OCI-LY7 (cell line): ENCODE measurements around the gene CD81. TPM values are rescaled to one million over a fixed set of nuclear protein-coding genes. Genes with fewer than 3 reads are reported as not detected.

Source experiments
- BruUV-seq: library from RNA; stranded (reverse); fragments of 400-500 nt; replicated peaks from 2 replicates; lab custom pipeline; 2021; lab: Mats Ljungman, UMichigan
- CTCF ChIA-PET: fragments of 300-600 bp; sonication (Branson Sonifier 250); formaldehyde crosslinking; loops from one replicate; lab custom pipeline; 2022; ENCODE audit warnings: antibody characterized with exemption; ENCODE audit not compliant: unreplicated experiment; lab: Charles Lee
- POLR2A ChIA-PET: fragments of 300-600 bp; sonication (Branson Sonifier 250); formaldehyde crosslinking; loops from one replicate; lab custom pipeline; 2022; ENCODE audit warnings: antibody characterized with exemption; lab: Charles Lee
- DNase-seq: peaks from one replicate; pipeline ENCODE4 v3.0.0-alpha.2; 2015; ENCODE audit warnings: low spot score
- H2AFZ ChIP-seq: fragments of 200-600 bp; sonication (generic), shearing (Covaris generic); 2 replicates; pipeline ENCODE4 v1.6.1; 2014; ENCODE audit warnings: mild to moderate bottlenecking, antibody characterized with exemption, low read length, moderate library complexity
- H3K27ac ChIP-seq: fragments of 200-600 bp; sonication (generic); 2 replicates; pipeline ENCODE4 v1.5.1; 2014; ENCODE audit warnings: mixed run types, low read depth, mild to moderate bottlenecking, moderate library complexity, low read length, inconsistent platforms; ENCODE audit not compliant: poor library complexity, severe bottlenecking
- H3K36me3 ChIP-seq: fragments of 200-600 bp; sonication (generic); 2 replicates; pipeline ENCODE4 v1.6.1; 2014; ENCODE audit warnings: mild to moderate bottlenecking, antibody characterized with exemption, low read length, moderate library complexity, mixed read lengths; ENCODE audit not compliant: insufficient read depth
- H3K4me1 ChIP-seq: fragments of 200-600 bp; sonication (generic); 2 replicates; pipeline ENCODE4 v1.5.1; 2014; ENCODE audit warnings: mild to moderate bottlenecking, low read length; ENCODE audit not compliant: insufficient read depth, poor library complexity, severe bottlenecking
- H3K4me2 ChIP-seq: fragments of 200-600 bp; sonication (generic); 2 replicates; pipeline ENCODE4 v1.6.1; 2014; ENCODE audit warnings: mild to moderate bottlenecking, low read length
- H3K4me3 ChIP-seq: fragments of 200-600 bp; sonication (generic); 2 replicates; pipeline ENCODE4 v1.5.1; 2014; ENCODE audit warnings: mild to moderate bottlenecking, low read depth, low read length; ENCODE audit not compliant: poor library complexity, severe bottlenecking
- H3K79me2 ChIP-seq: fragments of 200-600 bp; sonication (generic); 2 replicates; pipeline ENCODE4 v1.6.1; 2016; ENCODE audit warnings: low read depth, mild to moderate bottlenecking, low read length, moderate library complexity, mixed read lengths; ENCODE audit not compliant: insufficient read depth
- H3K9me2 ChIP-seq: fragments of 200-600 bp; sonication (generic); 2 replicates; pipeline ENCODE4 v1.6.1; 2016; ENCODE audit warnings: mild to moderate bottlenecking, low read length, mixed read lengths; ENCODE audit not compliant: insufficient read depth
- H3K9me3 ChIP-seq: fragments of 200-600 bp; sonication (generic); 2 replicates; pipeline ENCODE4 v1.6.1; 2014; ENCODE audit warnings: mild to moderate bottlenecking, mixed run types, low read length, mixed read lengths
- H4K20me1 ChIP-seq: fragments of 200-600 bp; sonication (generic); 2 replicates; pipeline ENCODE4 v1.6.1; 2014; ENCODE audit warnings: mild to moderate bottlenecking, antibody characterized with exemption, low read length, moderate library complexity, mixed read lengths; ENCODE audit not compliant: insufficient read depth
- CTCF ChIP-seq: fragments of 200-600 bp; sonication (generic); conservative IDR thresholded peaks from 2 replicates; pipeline ENCODE4 v1.5.1; 2014; ENCODE audit warnings: mild to moderate bottlenecking, antibody characterized with exemption, low read length, moderate library complexity, mixed read lengths
- EZH2phosphoT487 ChIP-seq: fragments of 200-600 bp; sonication (generic); IDR thresholded peaks from 2 replicates; pipeline ENCODE4 v1.6.1; 2018; ENCODE audit warnings: low read depth, borderline replicate concordance, mild to moderate bottlenecking, mixed run types, antibody characterized with exemption, low read length, moderate library complexity, mixed read lengths
- intact Hi-C: fragments of 100-400 bp; cut with micrococcal nuclease; formaldehyde crosslinking; loops from one replicate; pipeline ENCODE4 v1.10.0; 2022; ENCODE audit not compliant: unreplicated experiment
- total RNA-seq, 2 experiments: library from RNA; depleted of rRNA in 1 of 2; stranded (reverse); fragments of >200 nt in 1 of 2; shearing (Covaris generic) in 1 of 2; gene quantifications; 2 replicates each; pipeline ENCODE4 v1.2.3, GENCODE V29; 2014 to 2022

Gene CD81
- total RNA-seq, 2 experiments from 2014 or later, result 290 to 343 TPM

- POLR2A ChIA-PET, result no interaction called here
- BruUV-seq, result no TSS peak
Measured at GRCh38 chr11:2427721-2428321, 50.7 kb downstream of the CD81 start.

GRCh38 chr11:2428322-2428795 is 51.2 kb downstream of the CD81 start:
- Histone ChIP-seq H3K4me1 (no peaks in the 10 kb centered on the region), H3K9me3 (no peaks in the 10 kb centered on the region), H3K79me2 (no peaks in the 10 kb centered on the region), H3K36me3 (no peaks in the 10 kb centered on the region), H4K20me1 (no peaks in the 10 kb centered on the region), H3K27ac (no peak overlapping the region), H2AFZ (no peak overlapping the region), H3K9me2 (no peaks in the 10 kb centered on the region), H3K4me3 (no peak overlapping the region), H3K4me2 (no peak overlapping the region)
- DNase-seq, result peak; percentile 73
- intact Hi-C loops, result loop anchor here (1.0 to 2.0 kb wide), 2 partner anchors 103 to 460 kb away; no protein-coding TSS in a partner anchor
- CTCF ChIA-PET, result no interaction called here
- TF ChIP-seq EZH2phosphoT487 (no peak), CTCF (peak; percentile 94)
- no TSS peak for BruUV-seq
- POLR2A ChIA-PET, result no interaction called here

More at GRCh38 chr11:2427721-2428321, 50.7 kb downstream of the CD81 start:
- TF ChIP-seq CTCF, result no peak
- TF ChIP-seq EZH2phosphoT487, result no peak
- Histone ChIP-seq H3K9me2 (no peaks in the 10 kb centered on the region), H3K4me3 (no peak overlapping the region), H3K9me3 (no peaks in the 10 kb centered on the region), H3K27ac (no peak overlapping the region), H3K36me3 (no peaks in the 10 kb centered on the region), H3K79me2 (no peaks in the 10 kb centered on the region), H4K20me1 (no peaks in the 10 kb centered on the region), H2AFZ (no peak overlapping the region), H3K4me1 (no peaks in the 10 kb centered on the region), H3K4me2 (no peak overlapping the region)
- CTCF ChIA-PET, result interaction anchor here (0.6 kb wide), 1 partner anchor 105 kb away, joined by 3 read pairs; no protein-coding TSS in a partner anchor
- DNase-seq, result no peak
- intact Hi-C loops, result loop anchor here (1.0 to 2.0 kb wide), 2 partner anchors 103 to 461 kb away; no protein-coding TSS in a partner anchor

GRCh38 chr11:2431395-2431794 is 54.3 kb downstream of the CD81 start:
- Histone ChIP-seq H3K4me3 (no peak overlapping the region), H3K9me3 (no peaks in the 10 kb centered on the region), H3K4me2 (no peak overlapping the region), H2AFZ (no peak overlapping the region), H4K20me1 (no peaks in the 10 kb centered on the region), H3K4me1 (no peaks in the 10 kb centered on the region), H3K79me2 (no peaks in the 10 kb centered on the region), H3K27ac (no peak overlapping the region), H3K36me3 (no peaks in the 10 kb centered on the region), H3K9me2 (no peaks in the 10 kb centered on the region)
- DNase-seq, result no peak
- BruUV-seq, result no TSS peak
- ChIA-PET POLR2A (no interaction called here), CTCF (no interaction called here)
- TF ChIP-seq CTCF, result no peak
- no peak for TF ChIP-seq EZH2phosphoT487
- intact Hi-C loops, result no loop called here
